GM23248 (cell line): Measurements from ENCODE around the gene ADCY2. TPM values are rescaled to one million over a fixed set of nuclear protein-coding genes. Genes with fewer than 3 reads are reported as not detected.

Experiments used
- DNase-seq: peaks from one replicate; pipeline ENCODE4 v3.0.0-alpha.2; 2015
- H2AFZ ChIP-seq: fragments of 200-600 bp; sonication (generic); 2 replicates; pipeline ENCODE4 v1.6.1; 2016; ENCODE audit warnings: antibody characterized with exemption
- H3F3A ChIP-seq: fragments of 200-600 bp; sonication (generic); 2 replicates; pipeline ENCODE4 v1.6.1; 2016; ENCODE audit warnings: mild to moderate bottlenecking, antibody characterized with exemption, mixed run types; ENCODE audit not compliant: insufficient read depth
- H3K27ac ChIP-seq: fragments of 200-600 bp; sonication (generic); 2 replicates; pipeline ENCODE4 v1.5.1; 2016; ENCODE audit warnings: mild to moderate bottlenecking
- H3K27me3 ChIP-seq: fragments of 200-600 bp; sonication (generic); replicated peaks from 2 replicates; pipeline ENCODE4 v1.6.1; 2016; ENCODE audit warnings: mild to moderate bottlenecking; ENCODE audit not compliant: insufficient read depth
- H3K36me3 ChIP-seq: fragments of 200-600 bp; sonication (generic); 2 replicates; pipeline ENCODE4 v1.6.1; 2016; ENCODE audit warnings: low read depth, mild to moderate bottlenecking
- H3K4me1 ChIP-seq: fragments of 200-600 bp; sonication (generic); 2 replicates; pipeline ENCODE4 v1.6.1; 2016; ENCODE audit warnings: mild to moderate bottlenecking; ENCODE audit not compliant: insufficient read depth
- H3K4me2 ChIP-seq: fragments of 200-600 bp; sonication (generic); one replicate; pipeline ENCODE4 v1.6.1; 2016; ENCODE audit warnings: mild to moderate bottlenecking; ENCODE audit not compliant: unreplicated experiment
- H3K4me3 ChIP-seq: fragments of 200-600 bp; sonication (generic); 2 replicates; pipeline ENCODE4 v1.5.1; 2016; ENCODE audit warnings: mild to moderate bottlenecking
- H3K79me2 ChIP-seq: fragments of 200-600 bp; sonication (generic); 2 replicates; pipeline ENCODE4 v1.6.1; 2016; ENCODE audit warnings: mild to moderate bottlenecking; ENCODE audit not compliant: insufficient read depth
- H3K9ac ChIP-seq: fragments of 200-600 bp; sonication (generic); 2 replicates; pipeline ENCODE4 v1.6.1; 2016; ENCODE audit warnings: mild to moderate bottlenecking
- H3K9me2 ChIP-seq: fragments of 200-600 bp; sonication (generic); 2 replicates; pipeline ENCODE4 v1.6.1; 2016; ENCODE audit warnings: mixed run types, mild to moderate bottlenecking, moderate library complexity; ENCODE audit not compliant: insufficient read depth
- H3K9me3 ChIP-seq: fragments of 200-600 bp; sonication (generic); one replicate; pipeline ENCODE4 v1.6.1; 2017; ENCODE audit warnings: low read depth
- H4K20me1 ChIP-seq: fragments of 200-600 bp; sonication (generic); 2 replicates; pipeline ENCODE4 v1.6.0; 2016; ENCODE audit not compliant: insufficient read depth
- EZH2 ChIP-seq: fragments of 200-600 bp; sonication (generic); IDR thresholded peaks from 2 replicates; pipeline ENCODE4 v1.6.1; 2018; ENCODE audit warnings: antibody characterized with exemption, mild to moderate bottlenecking; ENCODE audit not compliant: insufficient read depth, poor library complexity, severe bottlenecking
- EZH2phosphoT487 ChIP-seq: fragments of 200-600 bp; sonication (generic); IDR thresholded peaks from 2 replicates; pipeline ENCODE4 v1.6.1; 2018; ENCODE audit warnings: antibody characterized with exemption, moderate library complexity, mild to moderate bottlenecking, low read depth; ENCODE audit not compliant: insufficient read depth
- WGBS, 2 experiments: methylation state at CpG; one replicate each; pipeline ENCODE4 v1.1.6; 2015 to 2017; ENCODE audit warnings: low lambda C conversion rate in 2 of 2, low coverage in 1 of 2; ENCODE audit errors: missing lambda C conversion rate in 2 of 2; 5-methylcytosine and 5-hydroxymethylcytosine counted together
- in situ Hi-C: fragments of 300-500 bp; cut with MboI; formaldehyde crosslinking; loops from 2 replicates; pipeline ENCODE4 v1.15.0; 2020
- polyA plus RNA-seq: library from polyadenylated mRNA; unstranded; fragments of >200 nt; fragmentation: Nextera tagmentation; extraction: Ambion mirVana; gene quantifications from 2 replicates; pipeline ENCODE4 v1.2.1, GENCODE V29; 2016
- total RNA-seq: library from RNA; depleted of rRNA; stranded (reverse); fragments of >200 nt; shearing (Covaris generic); gene quantifications from 2 replicates; pipeline ENCODE4 v1.2.3, GENCODE V29; 2014

ADCY2 gene
- total and polyA plus RNA-seq, 2 experiments from 2014 or later, result 0.11 TPM; not detected in 1

DNA sequence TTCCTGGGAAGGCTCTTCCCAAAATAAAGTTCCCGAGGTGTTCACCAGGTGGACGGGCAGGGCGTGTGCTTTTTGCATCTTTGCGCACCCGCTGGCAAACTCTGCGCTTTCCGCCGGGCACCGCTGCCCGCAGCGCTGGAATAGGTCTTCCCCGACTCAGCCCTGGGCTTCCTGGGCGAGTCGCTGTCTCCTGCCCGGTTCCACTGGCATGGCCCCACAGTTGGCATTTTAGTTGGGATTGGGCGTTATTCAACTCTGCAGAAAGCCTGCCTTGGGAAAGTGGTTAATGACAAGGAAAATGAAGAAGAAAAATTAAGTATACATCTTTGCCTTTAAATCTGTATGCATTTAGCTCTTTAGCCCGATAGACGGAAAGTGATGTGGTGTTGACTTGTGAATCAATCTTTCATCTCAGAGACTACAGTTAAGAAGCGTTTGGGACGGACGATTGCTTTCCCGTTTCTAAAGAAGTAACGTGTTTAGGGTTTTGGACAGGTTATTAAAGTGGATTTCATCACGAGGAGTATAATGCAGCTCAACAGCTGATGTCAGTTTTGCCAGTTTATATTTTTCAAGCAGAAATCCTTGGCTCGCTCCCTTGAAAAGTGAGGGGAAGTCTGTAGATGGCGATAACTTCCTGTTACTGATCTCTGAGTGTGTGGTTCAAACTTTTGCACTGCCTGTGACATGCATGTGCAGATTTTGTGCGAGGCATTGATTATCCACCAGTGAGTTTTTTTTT lies 946 bp downstream of the ADCY2 start:
- no peak for TF ChIP-seq EZH2phosphoT487
- TF ChIP-seq EZH2, result peak; percentile 86
- Histone ChIP-seq H3K27ac (no peak overlapping the region), H4K20me1 (no peaks in the 10 kb centered on the region), H3K9me2 (no peaks in the 10 kb centered on the region), H3K9ac (no peak overlapping the region), H3K27me3 (peaks cover 21% of the 10 kb centered on the region), H3K4me3 (peak overlapping the region; percentile 38), H3K4me2 (peak overlapping the region; percentile 66), H3K79me2 (no peaks in the 10 kb centered on the region), H3K9me3 (no peaks in the 10 kb centered on the region), H3K36me3 (no peaks in the 10 kb centered on the region), H3K4me1 (no peaks in the 10 kb centered on the region), H3F3A (no peaks in the 10 kb centered on the region), H2AFZ (no peak overlapping the region)
- 1 to 3% methylated on average over 27 of the region's 27 CpGs for WGBS, 2 experiments
- in situ Hi-C loops, result loop anchor here (25.0 kb wide), 1 partner anchor 135 kb away; no protein-coding TSS in a partner anchor
- peak; percentile 17 for DNase-seq

DNA sequence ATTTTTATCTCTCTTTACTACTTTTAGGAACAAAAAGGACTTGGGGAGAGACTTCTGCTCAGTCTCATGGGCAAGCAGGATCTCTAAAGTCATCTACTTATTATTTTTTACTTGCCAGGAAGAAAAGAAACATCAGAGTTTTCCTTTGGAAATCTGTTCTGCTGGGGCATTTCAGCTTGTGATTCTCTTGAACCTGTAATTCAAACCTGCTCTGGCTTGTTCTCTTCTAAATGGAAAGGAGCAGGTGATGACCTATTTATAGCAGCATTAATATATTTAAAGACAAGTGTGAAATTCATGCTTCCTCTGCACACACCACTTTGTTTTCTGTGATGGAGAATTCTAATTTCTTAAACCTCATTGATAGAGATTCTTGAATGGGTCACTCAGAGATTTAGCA lies 2.0 kb downstream of the ADCY2 start:
- no peak for DNase-seq
- H2AFZ ChIP-seq, result no peak overlapping the region
- H3K4me1 ChIP-seq, result no peaks in the 10 kb centered on the region
- H3K4me3 ChIP-seq, result no peak overlapping the region
- H4K20me1 ChIP-seq, result no peaks in the 10 kb centered on the region
- TF ChIP-seq EZH2, result no peak
- no peak for TF ChIP-seq EZH2phosphoT487
- H3K36me3 ChIP-seq, result no peaks in the 10 kb centered on the region
- H3K9me2 ChIP-seq, result no peaks in the 10 kb centered on the region
- no peak overlapping the region for H3K4me2 ChIP-seq
- H3K79me2 ChIP-seq, result no peaks in the 10 kb centered on the region
- peaks cover 21% of the 10 kb centered on the region for H3K27me3 ChIP-seq
- H3K27ac ChIP-seq, result no peak overlapping the region
- no peak overlapping the region for H3K9ac ChIP-seq
- H3K9me3 ChIP-seq, result no peaks in the 10 kb centered on the region
- no peaks in the 10 kb centered on the region for H3F3A ChIP-seq
- in situ Hi-C loops, result loop anchor here (25.0 kb wide), 1 partner anchor 136 kb away; no protein-coding TSS in a partner anchor

DNA sequence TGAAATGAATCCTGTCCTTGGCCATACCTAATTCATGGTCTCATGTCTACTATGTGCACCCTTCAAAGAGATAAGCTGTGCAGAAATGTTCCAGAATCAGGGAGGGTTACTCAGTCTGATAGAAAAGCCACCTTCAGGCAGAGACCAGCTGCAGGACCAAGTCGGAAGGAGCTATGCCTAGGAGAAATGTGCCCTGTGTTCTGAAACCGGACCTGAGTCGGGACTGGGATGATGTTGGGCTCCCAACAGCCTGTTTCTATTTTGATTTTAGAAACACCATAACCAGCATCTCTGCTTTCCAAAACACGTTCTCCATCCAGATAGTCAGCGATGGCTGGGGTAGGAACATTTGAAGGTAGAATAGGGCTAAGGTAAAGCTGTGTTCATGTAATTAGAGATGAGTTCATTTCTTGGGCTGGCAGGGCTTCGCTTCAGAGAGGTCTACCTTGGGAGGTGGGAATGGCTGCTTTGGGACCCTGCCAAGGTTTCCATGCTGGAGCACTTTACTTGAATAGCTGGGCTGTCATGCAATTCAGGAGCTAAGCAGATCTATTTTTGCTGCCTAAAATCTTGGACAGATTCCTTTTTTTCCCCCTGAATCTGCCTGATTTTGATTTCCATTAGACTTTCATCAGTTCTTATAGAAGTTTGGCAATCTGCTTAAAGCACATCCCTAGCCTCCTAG lies 2.8 kb downstream of the ADCY2 start:
- H3K9me3 ChIP-seq, result no peaks in the 10 kb centered on the region
- no peaks in the 10 kb centered on the region for H3K4me1 ChIP-seq
- H3K27me3 ChIP-seq, result peaks cover 21% of the 10 kb centered on the region
- TF ChIP-seq EZH2phosphoT487 (no peak), EZH2 (no peak)
- no peaks in the 10 kb centered on the region for H3F3A ChIP-seq
- no peaks in the 10 kb centered on the region for H3K9me2 ChIP-seq
- H3K4me2 ChIP-seq, result no peak overlapping the region
- no peak overlapping the region for H3K4me3 ChIP-seq
- no peak overlapping the region for H3K9ac ChIP-seq
- H4K20me1 ChIP-seq, result no peaks in the 10 kb centered on the region
- no peak overlapping the region for H2AFZ ChIP-seq
- H3K27ac ChIP-seq, result no peak overlapping the region
- no peaks in the 10 kb centered on the region for H3K79me2 ChIP-seq
- WGBS, 2 experiments, result 72 to 74% methylated on average over 6 of the region's 6 CpGs
- no peaks in the 10 kb centered on the region for H3K36me3 ChIP-seq
- DNase-seq, result no peak
- in situ Hi-C loops, result loop anchor here (25.0 kb wide), 1 partner anchor 136 kb away; no protein-coding TSS in a partner anchor

DNA sequence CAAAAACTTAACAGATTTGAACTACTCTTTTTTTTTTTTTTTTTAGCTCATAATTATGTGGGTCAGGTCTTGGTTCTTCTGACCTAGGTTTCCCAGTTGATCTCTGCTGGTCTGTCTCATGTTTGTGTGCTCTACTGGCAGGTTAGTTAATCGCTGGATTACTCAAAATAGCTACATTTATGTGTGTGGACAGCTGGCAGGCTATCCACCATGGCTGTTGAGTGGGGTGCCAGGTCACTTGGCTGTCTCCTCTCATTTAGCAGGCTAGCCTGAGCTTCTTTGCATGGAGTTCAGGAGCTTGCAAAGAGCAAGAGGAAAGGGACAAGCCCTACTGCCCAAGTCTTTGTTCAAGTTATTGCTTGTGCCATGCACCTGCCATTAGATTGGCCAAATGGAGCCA lies 9.3 kb downstream of the ADCY2 start:
- no peaks in the 10 kb centered on the region for H3K4me1 ChIP-seq
- no peaks in the 10 kb centered on the region for H3K9me3 ChIP-seq
- in situ Hi-C loops, result no loop called here
- no peaks in the 10 kb centered on the region for H4K20me1 ChIP-seq
- H3K27me3 ChIP-seq, result no peaks in the 10 kb centered on the region
- no peaks in the 10 kb centered on the region for H3K79me2 ChIP-seq
- no peak overlapping the region for H3K27ac ChIP-seq
- 21 to 41% methylated on average over 1 of the region's 1 CpG for WGBS, 2 experiments
- TF ChIP-seq EZH2, result no peak
- no peak for TF ChIP-seq EZH2phosphoT487
- no peak overlapping the region for H3K4me3 ChIP-seq
- no peak overlapping the region for H2AFZ ChIP-seq
- H3K9ac ChIP-seq, result no peak overlapping the region
- no peaks in the 10 kb centered on the region for H3F3A ChIP-seq
- H3K9me2 ChIP-seq, result no peaks in the 10 kb centered on the region
- no peak for DNase-seq
- no peak overlapping the region for H3K4me2 ChIP-seq
- no peaks in the 10 kb centered on the region for H3K36me3 ChIP-seq
